Ishikawa (cell line): ENCODE measurements around the gene ATAD3C.

ENCODE experiments used
- CEBPB ChIP-seq: IDR thresholded peaks from 2 replicates; pipeline ENCODE4 v1.6.1; 2012
- CREB1 ChIP-seq: IDR thresholded peaks from 2 replicates; pipeline ENCODE4 v1.6.1; 2012; ENCODE audit warnings: low read depth
- EGR1 ChIP-seq: IDR thresholded peaks from 2 replicates; pipeline ENCODE4 v1.6.1; 2012
- EP300 ChIP-seq: IDR thresholded peaks from 2 replicates; pipeline ENCODE4 v1.6.1; 2012; ENCODE audit warnings: borderline replicate concordance
- FOXM1 ChIP-seq: IDR thresholded peaks from 2 replicates; pipeline ENCODE4 v1.6.1; 2012; ENCODE audit warnings: low read depth, borderline replicate concordance
- MAX ChIP-seq: IDR thresholded peaks from 2 replicates; pipeline ENCODE4 v1.6.1; 2012
- NFIC ChIP-seq: IDR thresholded peaks from 2 replicates; pipeline ENCODE4 v1.6.1; 2012
- RAD21 ChIP-seq: IDR thresholded peaks from 2 replicates; pipeline ENCODE4 v1.6.1; 2012; ENCODE audit warnings: low read depth
- REST ChIP-seq: IDR thresholded peaks from 2 replicates; pipeline ENCODE4 v1.6.1; 2012; ENCODE audit warnings: low read depth, mild to moderate bottlenecking
- TAF1 ChIP-seq: IDR thresholded peaks from 2 replicates; pipeline ENCODE4 v1.6.1; 2012; ENCODE audit warnings: low read depth, mild to moderate bottlenecking
- TCF12 ChIP-seq: IDR thresholded peaks from 2 replicates; pipeline ENCODE4 v1.6.1; 2012; ENCODE audit warnings: low read depth
- TEAD4 ChIP-seq: IDR thresholded peaks from 2 replicates; pipeline ENCODE4 v1.6.1; 2012
- USF1 ChIP-seq: IDR thresholded peaks from 2 replicates; pipeline ENCODE4 v1.6.1; 2012
- YY1 ChIP-seq: IDR thresholded peaks from 2 replicates; pipeline ENCODE4 v1.6.1; 2012; ENCODE audit warnings: low read depth
- ZBTB7A ChIP-seq: IDR thresholded peaks from 2 replicates; pipeline ENCODE4 v1.6.1; 2012; ENCODE audit warnings: low read depth

ATAD3C gene

GRCh38 chr1:1411626-1412025 lies 37.9 kb upstream of the ATAD3C start:
- no peak for TF ChIP-seq RAD21
- TF ChIP-seq MAX: no peak
- no peak for TF ChIP-seq TEAD4
- no peak for TF ChIP-seq CEBPB
- no peak for TF ChIP-seq FOXM1
- no peak for TF ChIP-seq CREB1
- TF ChIP-seq TCF12: no peak
- no peak for TF ChIP-seq EGR1
- no peak for TF ChIP-seq EP300
- TF ChIP-seq USF1: no peak
- TF ChIP-seq REST: no peak

- TF ChIP-seq REST (no peak), FOXM1 (no peak), EGR1 (no peak), ZBTB7A (no peak), NFIC (no peak), TAF1 (no peak), MAX (no peak), YY1 (no peak), USF1 (no peak), EP300 (no peak), CEBPB (no peak), TCF12 (no peak), TEAD4 (no peak)
Observed at GRCh38 chr1:1415751-1416150, 33.7 kb upstream of the ATAD3C start.

GRCh38 chr1:1418464-1419362 lies 30.8 kb upstream of the ATAD3C start:
- TF ChIP-seq EGR1 (no peak), TEAD4 (no peak), FOXM1 (no peak), RAD21 (no peak), CREB1 (no peak), REST (no peak), YY1 (no peak), NFIC (no peak), CEBPB (no peak)

- TF ChIP-seq EP300 (no peak), REST (no peak), TAF1 (no peak), MAX (no peak), RAD21 (no peak)
Observed at GRCh38 chr1:1419363-1419812, 30.1 kb upstream of the ATAD3C start.
